ENCODE measurements around the gene NTM.

The NTM gene

DNA sequence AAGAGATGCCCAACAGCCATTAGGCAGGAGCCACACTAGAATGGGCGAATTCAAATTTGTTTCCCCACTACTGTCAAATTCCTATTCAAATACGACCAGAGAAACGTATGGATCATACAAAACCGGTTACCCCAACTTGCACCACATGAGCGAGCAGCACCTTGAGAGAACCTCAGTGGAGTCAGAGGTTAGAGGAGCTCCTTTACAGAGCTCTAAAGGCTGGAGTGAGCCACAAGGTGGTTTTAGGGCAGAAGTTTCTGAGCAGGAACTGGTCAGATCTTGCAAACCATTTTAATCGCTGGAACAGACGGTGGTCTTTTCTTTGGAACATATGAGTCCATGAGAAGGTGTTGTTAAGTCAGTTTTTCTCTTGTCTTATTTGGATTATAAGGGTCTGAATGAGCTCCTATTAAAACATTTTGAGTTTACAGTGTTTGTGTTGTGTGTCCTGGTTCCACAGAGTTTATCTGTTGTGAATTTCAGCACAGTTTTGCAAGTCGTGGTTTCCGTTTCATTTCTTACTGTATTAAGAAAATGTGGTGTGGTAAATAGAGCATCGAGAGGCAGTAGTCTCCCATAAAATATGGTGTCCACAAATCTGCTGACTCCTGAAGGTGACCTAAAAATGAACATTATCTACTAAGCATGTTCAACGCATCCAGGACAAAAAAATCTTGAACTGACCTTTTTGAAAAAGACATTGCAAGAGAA lies 471.7 kb downstream of the NTM start:
- DNase-seq (ENCODE audit: low read depth): no peak
- H3K4me3 ChIP-seq (ENCODE audit: low read length): no peak overlapping the region
- TF ChIP-seq, protein P1, sequence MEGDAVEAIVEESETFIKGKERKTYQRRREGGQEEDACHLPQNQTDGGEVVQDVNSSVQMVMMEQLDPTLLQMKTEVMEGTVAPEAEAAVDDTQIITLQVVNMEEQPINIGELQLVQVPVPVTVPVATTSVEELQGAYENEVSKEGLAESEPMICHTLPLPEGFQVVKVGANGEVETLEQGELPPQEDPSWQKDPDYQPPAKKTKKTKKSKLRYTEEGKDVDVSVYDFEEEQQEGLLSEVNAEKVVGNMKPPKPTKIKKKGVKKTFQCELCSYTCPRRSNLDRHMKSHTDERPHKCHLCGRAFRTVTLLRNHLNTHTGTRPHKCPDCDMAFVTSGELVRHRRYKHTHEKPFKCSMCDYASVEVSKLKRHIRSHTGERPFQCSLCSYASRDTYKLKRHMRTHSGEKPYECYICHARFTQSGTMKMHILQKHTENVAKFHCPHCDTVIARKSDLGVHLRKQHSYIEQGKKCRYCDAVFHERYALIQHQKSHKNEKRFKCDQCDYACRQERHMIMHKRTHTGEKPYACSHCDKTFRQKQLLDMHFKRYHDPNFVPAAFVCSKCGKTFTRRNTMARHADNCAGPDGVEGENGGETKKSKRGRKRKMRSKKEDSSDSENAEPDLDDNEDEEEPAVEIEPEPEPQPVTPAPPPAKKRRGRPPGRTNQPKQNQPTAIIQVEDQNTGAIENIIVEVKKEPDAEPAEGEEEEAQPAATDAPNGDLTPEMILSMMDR (conservative IDR thresholded peaks at IDR 0.05; ENCODE audit: low read length): no peak

DNA sequence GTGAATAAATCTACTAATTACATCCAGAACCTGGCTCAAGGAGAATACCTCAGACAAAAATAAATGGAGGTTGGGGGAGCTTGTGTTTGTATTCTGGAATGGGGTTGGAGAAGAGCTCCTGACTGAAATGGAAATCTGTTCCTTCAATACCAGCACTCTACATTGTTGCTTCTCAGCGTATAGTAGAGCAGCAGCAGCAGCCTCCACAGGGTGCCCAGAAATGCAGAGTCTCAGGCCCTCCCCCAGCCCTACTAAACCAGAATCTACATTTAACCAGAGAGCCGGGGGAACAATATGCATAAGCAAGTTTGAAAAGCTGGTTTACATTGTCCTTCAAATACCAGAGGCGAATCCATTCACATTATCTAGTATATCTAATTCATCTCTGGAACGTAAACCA lies 474.8 kb downstream of the NTM start:
- no peak for DNase-seq (ENCODE audit: low read depth)
- H3K4me3 ChIP-seq (ENCODE audit: low read length): no peak overlapping the region

DNA sequence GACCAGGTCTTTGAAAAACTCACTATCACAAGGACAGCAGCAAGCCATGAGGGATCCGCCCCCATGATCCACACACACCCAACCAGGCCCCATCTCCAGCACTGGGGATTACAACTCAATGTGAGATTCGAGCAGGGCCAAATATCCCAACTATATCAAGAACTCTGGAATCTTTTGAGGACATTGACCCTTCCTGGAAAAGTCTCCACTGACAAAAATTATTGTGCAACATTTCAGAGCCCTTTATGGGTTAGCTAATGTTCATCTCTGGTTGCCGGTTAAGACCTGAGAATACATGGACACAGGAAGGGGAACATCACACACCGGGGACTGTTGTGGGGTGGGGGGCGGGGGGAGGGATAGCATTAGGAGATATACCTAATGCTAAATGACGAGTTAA lies 479.1 kb downstream of the NTM start:
- no peak overlapping the region for H3K4me3 ChIP-seq (ENCODE audit: low read length)
- DNase-seq (ENCODE audit: low read depth): no peak
- TF ChIP-seq, protein P1 (conservative IDR thresholded peaks at IDR 0.05; ENCODE audit: low read length): no peak

More for the DNA sequence above, 474.8 kb downstream of the NTM start:
- TF ChIP-seq, protein P1 (conservative IDR thresholded peaks at IDR 0.05; ENCODE audit: low read length): no peak

DNA sequence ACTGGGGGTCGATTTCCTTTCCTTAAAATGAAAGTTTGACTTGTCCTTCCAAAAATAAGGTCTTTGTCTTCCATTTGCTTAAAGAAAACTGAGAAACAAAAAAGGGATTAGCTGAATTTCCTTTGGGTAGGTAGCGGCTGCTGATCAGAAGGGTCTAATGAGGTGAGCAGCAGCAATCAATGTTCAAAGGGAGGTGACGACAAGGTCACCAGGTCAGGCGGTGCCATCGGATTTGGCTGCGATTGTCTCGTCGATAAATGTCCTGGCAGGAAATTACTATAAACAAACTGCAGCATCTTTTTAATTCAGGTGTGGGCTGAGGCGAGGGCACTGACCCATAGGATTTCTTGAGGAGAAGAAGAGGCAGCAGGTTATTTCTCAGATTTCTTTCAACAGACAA lies 480.1 kb downstream of the NTM start:
- no peak for DNase-seq (ENCODE audit: low read depth)
- no peak overlapping the region for H3K4me3 ChIP-seq (ENCODE audit: low read length)
- TF ChIP-seq, protein P1 (conservative IDR thresholded peaks at IDR 0.05; ENCODE audit: low read length): no peak

DNA sequence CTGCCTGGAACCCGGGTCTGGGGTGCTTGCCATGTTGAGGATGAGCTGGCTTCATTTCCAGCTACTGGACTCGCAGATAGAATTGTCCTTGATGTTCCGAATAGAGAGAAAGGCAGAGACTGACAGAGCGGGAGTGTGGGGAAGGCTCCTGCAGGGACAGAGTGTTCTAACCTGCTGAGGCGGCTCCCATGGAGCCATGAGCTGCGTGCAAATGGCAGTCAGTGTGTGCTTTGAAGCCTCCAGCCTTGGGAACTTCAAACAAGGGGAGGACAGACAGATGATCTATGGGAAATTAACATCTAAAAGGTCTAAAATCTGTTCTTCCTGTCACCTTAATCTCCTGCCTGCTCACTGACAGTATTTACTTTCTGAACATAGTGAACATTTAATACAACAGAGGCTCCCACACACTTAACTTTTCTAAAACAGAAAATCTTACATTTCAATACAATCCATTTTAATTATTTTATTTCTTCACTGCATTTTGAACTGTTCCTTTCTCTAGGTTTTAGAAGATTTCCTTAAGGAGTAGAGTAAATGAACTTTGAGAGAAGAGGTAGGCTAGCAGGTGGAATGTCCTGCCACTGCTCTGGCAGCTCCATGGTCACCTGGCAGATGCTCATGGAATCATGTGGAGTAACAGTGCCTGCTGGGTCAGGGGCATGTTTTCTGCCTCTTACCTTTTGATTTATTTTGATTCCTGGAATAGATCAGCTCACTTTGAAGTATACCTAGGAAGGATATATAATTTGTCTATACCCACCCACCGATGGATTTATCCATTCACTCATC lies 481.7 kb downstream of the NTM start:
- TF ChIP-seq, protein P1 (conservative IDR thresholded peaks at IDR 0.05; ENCODE audit: low read length): no peak
- H3K4me3 ChIP-seq (ENCODE audit: low read length): no peak overlapping the region
- no peak for DNase-seq (ENCODE audit: low read depth)

DNA sequence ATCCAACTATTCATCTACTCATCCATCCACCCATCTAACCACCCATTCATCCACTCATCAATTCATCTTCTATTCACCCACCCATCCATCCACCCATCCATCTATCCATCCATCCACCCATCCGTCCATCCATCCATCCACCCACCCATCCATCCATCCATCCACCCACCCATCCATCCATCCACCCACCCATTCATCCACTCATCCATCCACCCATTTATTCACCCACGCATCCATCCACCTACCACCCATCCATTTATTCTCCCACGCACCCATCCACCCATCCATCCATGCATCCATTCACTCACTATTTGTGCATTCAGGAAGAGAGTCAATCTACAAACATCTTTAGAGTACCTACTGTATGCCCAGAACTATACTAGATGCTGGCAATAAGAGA lies 482.3 kb downstream of the NTM start:
- H3K4me3 ChIP-seq (ENCODE audit: low read length): no peak overlapping the region
- no peak for DNase-seq (ENCODE audit: low read depth)
- TF ChIP-seq, protein P1 (conservative IDR thresholded peaks at IDR 0.05; ENCODE audit: low read length): no peak

DNA sequence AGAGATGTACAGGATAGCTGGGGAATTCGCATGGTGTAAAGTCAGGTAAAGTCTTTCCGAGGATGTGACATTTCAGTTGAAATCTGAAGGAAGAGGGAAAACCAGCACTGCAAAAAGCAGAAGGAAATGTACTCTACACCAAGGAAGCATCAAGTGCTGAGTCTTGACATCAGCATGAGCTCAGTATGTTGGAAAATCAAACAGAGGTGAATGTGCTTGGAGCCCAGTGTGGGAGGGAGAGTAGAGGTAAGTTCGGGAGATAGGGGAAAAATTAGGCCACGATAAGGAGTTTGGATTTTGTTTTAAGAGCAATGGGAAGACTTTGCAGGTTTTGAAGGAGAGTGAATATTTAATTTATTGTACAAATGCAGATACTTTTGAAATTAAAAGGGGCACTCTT lies 484.0 kb downstream of the NTM start:
- no peak for DNase-seq (ENCODE audit: low read depth)
- TF ChIP-seq, protein P1 (conservative IDR thresholded peaks at IDR 0.05; ENCODE audit: low read length): no peak
- no peak overlapping the region for H3K4me3 ChIP-seq (ENCODE audit: low read length)
